Astrocyte of the cerebellum (primary cell): ENCODE measurements around the gene IKZF1.
A peak's percentile ranks its signal among the peaks of the same experiment; 100 is the strongest.

ENCODE experiments used
- DNase-seq: peaks from one replicate; pipeline ENCODE4 v3.0.0-alpha.2; 2011; ENCODE audit warnings: low read depth
- H3K4me3 ChIP-seq: 2 replicates; pipeline ENCODE4 v1.5.1; 2011; ENCODE audit warnings: mild to moderate bottlenecking, low read depth, low read length, moderate library complexity
- in situ Hi-C: cut with HindIII; loops from 2 replicates; pipeline ENCODE4 v1.10.0; 2017; ENCODE audit warnings: low sequenced_read_pairs
- TF ChIP-seq, protein P1 (sequence below): IDR thresholded peaks from 2 replicates; pipeline ENCODE4 v1.5.1; 2012; ENCODE audit warnings: low read length, low read depth, moderate library complexity, mild to moderate bottlenecking; ENCODE audit errors: missing control alignments

Gene IKZF1

DNA sequence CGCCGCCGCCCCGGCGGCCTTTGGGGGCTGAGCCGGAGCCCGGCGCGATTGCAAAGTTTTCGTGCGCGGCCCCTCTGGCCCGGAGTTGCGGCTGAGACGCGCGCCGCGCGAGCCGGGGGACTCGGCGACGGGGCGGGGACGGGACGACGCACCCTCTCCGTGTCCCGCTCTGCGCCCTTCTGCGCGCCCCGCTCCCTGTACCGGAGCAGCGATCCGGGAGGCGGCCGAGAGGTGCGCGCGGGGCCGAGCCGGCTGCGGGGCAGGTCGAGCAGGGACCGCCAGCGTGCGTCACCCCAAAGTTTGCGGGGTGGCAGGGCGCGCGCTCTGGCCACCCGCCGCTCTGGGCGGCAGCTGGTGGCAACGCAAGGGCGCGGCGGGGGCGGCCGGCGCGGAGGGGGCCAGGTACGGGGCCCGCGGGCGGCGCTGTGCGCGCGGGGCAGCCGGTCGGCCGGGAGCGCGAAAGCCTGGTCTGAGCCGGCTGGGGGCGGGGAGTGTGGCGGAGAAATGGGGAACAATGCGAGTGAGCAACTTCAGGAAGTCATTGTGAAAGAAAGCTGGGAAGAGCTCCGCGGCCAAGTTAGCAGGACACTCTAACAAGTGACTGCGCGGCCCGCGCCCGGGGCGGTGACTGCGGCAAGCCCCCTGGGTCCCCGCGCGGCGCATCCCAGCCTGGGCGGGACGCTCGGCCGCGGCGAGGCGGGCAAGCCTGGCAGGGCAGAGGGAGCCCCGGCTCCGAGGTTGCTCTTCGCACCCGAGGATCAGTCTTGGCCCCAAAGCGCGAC is at the start of gene IKZF1:
TSS of gene IKZF1 (plus strand) at position 588 of the 782 bp plus-strand sequence. CDS start 14,346 bp downstream, outside the sequence.
- H3K4me3 ChIP-seq = peak within 1 kb of the TSS; percentile 39
- TF ChIP-seq, protein P1, sequence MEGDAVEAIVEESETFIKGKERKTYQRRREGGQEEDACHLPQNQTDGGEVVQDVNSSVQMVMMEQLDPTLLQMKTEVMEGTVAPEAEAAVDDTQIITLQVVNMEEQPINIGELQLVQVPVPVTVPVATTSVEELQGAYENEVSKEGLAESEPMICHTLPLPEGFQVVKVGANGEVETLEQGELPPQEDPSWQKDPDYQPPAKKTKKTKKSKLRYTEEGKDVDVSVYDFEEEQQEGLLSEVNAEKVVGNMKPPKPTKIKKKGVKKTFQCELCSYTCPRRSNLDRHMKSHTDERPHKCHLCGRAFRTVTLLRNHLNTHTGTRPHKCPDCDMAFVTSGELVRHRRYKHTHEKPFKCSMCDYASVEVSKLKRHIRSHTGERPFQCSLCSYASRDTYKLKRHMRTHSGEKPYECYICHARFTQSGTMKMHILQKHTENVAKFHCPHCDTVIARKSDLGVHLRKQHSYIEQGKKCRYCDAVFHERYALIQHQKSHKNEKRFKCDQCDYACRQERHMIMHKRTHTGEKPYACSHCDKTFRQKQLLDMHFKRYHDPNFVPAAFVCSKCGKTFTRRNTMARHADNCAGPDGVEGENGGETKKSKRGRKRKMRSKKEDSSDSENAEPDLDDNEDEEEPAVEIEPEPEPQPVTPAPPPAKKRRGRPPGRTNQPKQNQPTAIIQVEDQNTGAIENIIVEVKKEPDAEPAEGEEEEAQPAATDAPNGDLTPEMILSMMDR = no peak
- DNase-seq = no peak

DNA sequence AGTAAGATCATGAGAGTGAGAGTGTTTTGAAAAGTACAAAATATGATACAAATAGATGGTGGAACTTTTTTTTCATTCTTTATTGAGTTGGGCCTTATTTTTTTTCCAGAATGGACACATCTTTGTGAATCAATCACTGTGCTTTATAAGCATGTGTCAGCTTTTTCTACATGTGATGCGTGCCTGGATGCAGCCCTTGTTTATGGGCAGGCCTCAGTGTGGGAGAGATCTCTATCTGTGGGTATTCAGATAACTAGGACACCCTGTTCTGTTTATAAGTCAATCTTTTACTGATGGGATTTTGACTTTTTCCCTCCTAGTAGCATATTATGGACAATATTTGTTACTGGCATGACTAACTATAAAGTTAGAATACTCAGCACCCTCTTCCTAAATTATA is 42.9 kb upstream of the IKZF1 start:
- no peak for DNase-seq
- in situ Hi-C loops = no loop called here
- TF ChIP-seq, protein P1 = no peak
- H3K4me3 ChIP-seq = no peak overlapping the region

More for the DNA sequence above, at the start of gene IKZF1:
- in situ Hi-C loops = no loop called here

DNA sequence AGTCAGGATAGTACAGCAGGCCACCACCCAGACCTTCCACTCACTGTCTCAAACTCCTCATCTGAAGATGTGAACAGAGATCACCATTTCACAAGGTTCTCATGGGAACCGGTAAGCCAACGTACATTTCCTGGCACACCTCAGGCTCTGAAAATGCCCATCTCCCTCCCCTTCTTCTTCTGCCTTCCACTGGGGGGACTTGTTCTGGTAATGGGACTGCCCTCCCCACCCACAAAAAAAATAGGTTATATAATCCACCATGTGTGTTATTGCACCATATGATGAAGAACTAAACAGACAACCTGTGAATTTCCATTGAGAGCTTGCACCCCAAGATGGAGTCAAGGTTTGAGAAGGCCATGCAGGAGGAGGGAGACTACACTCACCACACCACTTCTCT is 42.1 kb upstream of the IKZF1 start:
- TF ChIP-seq, protein P1 = no peak
- no peak for DNase-seq
- in situ Hi-C loops = no loop called here
- H3K4me3 ChIP-seq = no peak overlapping the region

DNA sequence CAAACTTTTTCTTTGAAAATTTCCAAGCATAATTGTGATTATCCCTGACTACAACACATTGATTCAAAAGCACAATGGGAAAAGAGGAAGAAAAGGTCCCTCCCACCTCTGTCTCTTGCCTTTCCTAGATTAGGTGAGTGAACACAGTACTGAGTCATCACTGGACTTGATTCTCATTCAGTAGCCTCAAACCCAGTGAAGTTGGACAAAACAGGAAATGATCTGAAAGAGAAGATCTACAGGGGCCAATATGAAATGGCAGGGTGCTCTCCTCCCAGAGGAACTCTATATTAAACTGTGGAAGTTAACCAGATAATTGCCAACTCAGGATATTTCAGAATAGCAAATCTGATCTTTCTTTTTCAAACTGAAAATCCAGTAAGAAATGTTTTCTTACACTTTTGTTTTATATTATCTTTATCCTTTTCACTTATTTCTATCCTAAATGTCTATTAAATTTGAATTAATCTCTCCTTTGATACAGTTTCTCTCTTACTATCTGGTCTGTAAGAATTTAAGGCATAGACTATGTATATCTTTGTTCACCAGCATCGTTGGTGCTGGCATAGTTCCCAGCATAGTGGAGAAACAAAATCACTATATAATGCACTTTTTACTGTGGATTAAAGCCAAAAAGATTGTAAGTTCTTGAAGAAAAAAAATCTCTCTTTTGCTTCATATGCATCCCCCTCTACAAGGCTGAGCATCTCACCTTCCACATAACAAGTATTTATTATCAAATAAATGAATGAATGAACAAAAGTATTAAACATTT is 41.4 kb upstream of the IKZF1 start:
- TF ChIP-seq, protein P1 = no peak
- no peak for DNase-seq

DNA sequence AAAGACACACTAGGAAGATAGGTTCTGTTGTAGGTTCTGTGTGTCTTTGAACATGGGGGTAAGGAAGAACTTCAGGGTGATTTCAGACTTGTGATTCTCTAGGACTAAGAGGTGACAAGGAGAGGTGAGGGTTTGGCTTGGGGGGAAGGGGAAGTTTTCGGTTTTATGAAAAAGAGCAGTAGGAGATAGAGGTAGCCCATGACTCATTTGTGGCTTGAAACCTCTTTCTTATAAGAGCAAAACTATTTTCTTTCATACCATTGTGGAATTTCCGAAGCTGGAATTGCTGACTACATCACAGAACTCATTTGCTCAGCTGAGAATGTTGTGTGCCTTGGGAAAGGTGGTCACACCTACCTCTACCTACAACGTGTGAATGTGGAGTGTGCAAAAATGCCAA is 39.6 kb upstream of the IKZF1 start:
- H3K4me3 ChIP-seq = no peak overlapping the region
- TF ChIP-seq, protein P1 = no peak
- DNase-seq = no peak
- in situ Hi-C loops = no loop called here

More for the DNA sequence above, 41.4 kb upstream of the IKZF1 start:
- in situ Hi-C loops = no loop called here
- no peak overlapping the region for H3K4me3 ChIP-seq

DNA sequence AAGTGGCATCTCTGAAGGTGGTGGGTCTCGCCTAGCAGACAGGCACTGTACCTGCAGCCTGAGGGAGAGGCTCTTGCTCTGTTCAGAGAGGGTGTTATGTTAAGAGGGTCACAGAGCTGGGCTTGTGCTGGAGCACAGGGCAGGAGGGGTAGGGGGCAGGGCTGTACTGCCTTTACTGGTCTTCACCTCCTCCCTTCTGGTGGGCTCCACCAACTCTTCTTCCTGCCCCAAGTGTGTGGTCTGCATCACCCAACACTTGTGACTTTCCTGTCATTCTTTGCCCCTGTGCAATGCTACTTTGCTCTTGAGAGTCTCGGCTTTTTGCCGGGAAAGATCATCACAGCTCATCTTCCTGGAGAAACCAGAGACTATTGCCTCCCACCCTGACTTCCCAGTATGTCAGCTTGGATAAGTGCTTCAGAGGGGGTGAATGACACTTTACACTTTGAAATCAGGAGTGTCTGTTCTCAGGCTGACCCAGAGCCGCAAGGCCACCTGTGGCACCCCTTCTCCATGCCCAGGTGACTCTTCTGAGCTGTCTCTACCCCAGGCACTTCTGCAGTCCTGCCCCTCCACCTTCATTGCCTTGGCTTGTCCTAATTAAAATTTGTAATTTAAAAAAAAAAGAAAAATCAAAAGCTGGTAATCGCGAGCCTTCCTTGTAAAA is 38.4 kb upstream of the IKZF1 start:
- TF ChIP-seq, protein P1 = no peak
- no peak overlapping the region for H3K4me3 ChIP-seq
- in situ Hi-C loops = no loop called here

More for the DNA sequence above, 38.4 kb upstream of the IKZF1 start:
- no peak for DNase-seq
